Measurements from ENCODE around the gene THTPA.

DNA sequence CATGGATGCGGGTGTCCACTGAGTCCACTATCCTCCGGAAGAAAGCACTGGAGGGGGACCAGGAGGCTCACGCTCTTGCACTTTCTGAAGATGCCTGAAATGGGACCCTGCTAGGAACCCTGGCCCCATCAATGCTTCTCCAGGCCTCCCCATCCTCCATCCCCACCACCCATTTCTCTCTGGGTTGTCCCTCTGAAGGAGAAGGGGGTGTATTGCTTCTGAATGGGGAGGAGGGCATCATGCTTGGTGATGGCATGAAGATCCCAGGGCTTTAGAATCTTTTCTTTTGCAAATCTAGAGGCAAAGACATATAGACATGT, 23.2 kb downstream of the THTPA start:
- TF ChIP-seq, protein P1, sequence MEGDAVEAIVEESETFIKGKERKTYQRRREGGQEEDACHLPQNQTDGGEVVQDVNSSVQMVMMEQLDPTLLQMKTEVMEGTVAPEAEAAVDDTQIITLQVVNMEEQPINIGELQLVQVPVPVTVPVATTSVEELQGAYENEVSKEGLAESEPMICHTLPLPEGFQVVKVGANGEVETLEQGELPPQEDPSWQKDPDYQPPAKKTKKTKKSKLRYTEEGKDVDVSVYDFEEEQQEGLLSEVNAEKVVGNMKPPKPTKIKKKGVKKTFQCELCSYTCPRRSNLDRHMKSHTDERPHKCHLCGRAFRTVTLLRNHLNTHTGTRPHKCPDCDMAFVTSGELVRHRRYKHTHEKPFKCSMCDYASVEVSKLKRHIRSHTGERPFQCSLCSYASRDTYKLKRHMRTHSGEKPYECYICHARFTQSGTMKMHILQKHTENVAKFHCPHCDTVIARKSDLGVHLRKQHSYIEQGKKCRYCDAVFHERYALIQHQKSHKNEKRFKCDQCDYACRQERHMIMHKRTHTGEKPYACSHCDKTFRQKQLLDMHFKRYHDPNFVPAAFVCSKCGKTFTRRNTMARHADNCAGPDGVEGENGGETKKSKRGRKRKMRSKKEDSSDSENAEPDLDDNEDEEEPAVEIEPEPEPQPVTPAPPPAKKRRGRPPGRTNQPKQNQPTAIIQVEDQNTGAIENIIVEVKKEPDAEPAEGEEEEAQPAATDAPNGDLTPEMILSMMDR (IDR thresholded peaks at IDR 0.05) = no peak
- no peak for TF ChIP-seq POLR2A (IDR thresholded peaks at IDR 0.05)
